ENCODE results near the gene SLC6A11. TPM values are rescaled to one million over a fixed set of nuclear protein-coding genes. Genes with fewer than 3 reads are reported as not detected.

SLC6A11 gene
- total RNA-seq, 1 experiment from 2014 or later, result 1.5 TPM

- Histone ChIP-seq H3K79me2 (ENCODE audit: insufficient read depth, low read length) (no peaks in the 10 kb centered on the region), H2AFZ (ENCODE audit: low read length) (no peak overlapping the region), H3K14ac (ENCODE audit: insufficient read depth, low read length) (peak overlapping the region; percentile 20; the same call in 1 of the 2 replicates), H4K91ac (ENCODE audit: insufficient read length, low read depth, low read length) (no peak overlapping the region), H3K56ac (ENCODE audit: insufficient read length, low read depth, low read length) (no peak overlapping the region), H3K79me1 (ENCODE audit: insufficient read depth, low read depth, low read length, poor library complexity, severe bottlenecking) (no peaks in the 10 kb centered on the region), H3K4me2 (ENCODE audit: insufficient read depth, insufficient read length, low read length) (no peak overlapping the region), H2BK15ac (ENCODE audit: low read depth, low read length) (no peak overlapping the region), H3K27ac (ENCODE audit: insufficient read length, low read depth, low read length) (no peak overlapping the region), H4K20me1 (ENCODE audit: control insufficient read depth, insufficient read depth, insufficient read length) (no peaks in the 10 kb centered on the region), H3K23ac (ENCODE audit: insufficient read length, low read depth, low read length) (no peak overlapping the region), H4K8ac (replicated peaks; ENCODE audit: insufficient read length, low read depth, low read length) (no peak overlapping the region), H3K18ac (ENCODE audit: insufficient read length, low read depth, low read length) (no peak overlapping the region), H3T11ph (ENCODE audit: low read length) (no peak overlapping the region), H3K23me2 (ENCODE audit: insufficient read length, low read depth, low read length, poor library complexity, severe bottlenecking) (no peaks in the 10 kb centered on the region), H2BK5ac (ENCODE audit: insufficient read length, low read length) (no peak overlapping the region), H2BK120ac (ENCODE audit: low read depth, low read length, poor library complexity, severe bottlenecking) (no peak overlapping the region), H2AK5ac (ENCODE audit: insufficient read length, low read length) (no peak overlapping the region), H3K4me1 (ENCODE audit: insufficient read depth, low read length) (no peaks in the 10 kb centered on the region), H2BK12ac (ENCODE audit: insufficient read length, low read depth, low read length) (no peak overlapping the region), H4K5ac (ENCODE audit: insufficient read length, low read depth, low read length) (no peak overlapping the region), H3K9ac (ENCODE audit: extremely low read depth, insufficient read length, low read length) (no peak overlapping the region), H2BK20ac (ENCODE audit: low read depth, low read length, poor library complexity, severe bottlenecking) (no peak overlapping the region), H3K4ac (ENCODE audit: low read depth, low read length) (no peak overlapping the region), H3K27me3 (ENCODE audit: insufficient read depth, low read length) (no peaks in the 10 kb centered on the region), H3K9me3 (ENCODE audit: control insufficient read depth, low read depth, low read length) (peaks cover 9% of the 10 kb centered on the region)
- H3K27ac Mint-ChIP-seq, result no peak overlapping the region
- TF ChIP-seq, protein P1, sequence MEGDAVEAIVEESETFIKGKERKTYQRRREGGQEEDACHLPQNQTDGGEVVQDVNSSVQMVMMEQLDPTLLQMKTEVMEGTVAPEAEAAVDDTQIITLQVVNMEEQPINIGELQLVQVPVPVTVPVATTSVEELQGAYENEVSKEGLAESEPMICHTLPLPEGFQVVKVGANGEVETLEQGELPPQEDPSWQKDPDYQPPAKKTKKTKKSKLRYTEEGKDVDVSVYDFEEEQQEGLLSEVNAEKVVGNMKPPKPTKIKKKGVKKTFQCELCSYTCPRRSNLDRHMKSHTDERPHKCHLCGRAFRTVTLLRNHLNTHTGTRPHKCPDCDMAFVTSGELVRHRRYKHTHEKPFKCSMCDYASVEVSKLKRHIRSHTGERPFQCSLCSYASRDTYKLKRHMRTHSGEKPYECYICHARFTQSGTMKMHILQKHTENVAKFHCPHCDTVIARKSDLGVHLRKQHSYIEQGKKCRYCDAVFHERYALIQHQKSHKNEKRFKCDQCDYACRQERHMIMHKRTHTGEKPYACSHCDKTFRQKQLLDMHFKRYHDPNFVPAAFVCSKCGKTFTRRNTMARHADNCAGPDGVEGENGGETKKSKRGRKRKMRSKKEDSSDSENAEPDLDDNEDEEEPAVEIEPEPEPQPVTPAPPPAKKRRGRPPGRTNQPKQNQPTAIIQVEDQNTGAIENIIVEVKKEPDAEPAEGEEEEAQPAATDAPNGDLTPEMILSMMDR (conservative IDR thresholded peaks at IDR 0.05), result no peak
- H3K36me3 Mint-ChIP-seq (ENCODE audit: insufficient read depth in 1 of 3, low read depth in 3 of 3), result no peaks in the 10 kb centered on the region; a peak in 1 of 7 replicates
- H3K27me3 Mint-ChIP-seq (ENCODE audit: low read depth), result peaks cover 51% of the 10 kb centered on the region
- no peaks in the 10 kb centered on the region for H3K4me1 Mint-ChIP-seq
- no peak overlapping the region for H3K4me3 Mint-ChIP-seq
- WGBS (ENCODE audit: extremely low coverage, insufficient read length, low lambda C conversion rate), result no CpG with 5 or more reads among the region's 3 CpGs
- DNase-seq, result no peak
- peaks cover 11% of the 10 kb centered on the region in 2 experiments; a peak in 4 of 5 replicates for H3K9me3 Mint-ChIP-seq
These were observed 96.8 kb downstream of the SLC6A11 start for GRCh38 chr3:10912786-10913185.
